Measurements from ENCODE around the gene RANBP9. TPM values are rescaled to one million over a fixed set of nuclear protein-coding genes. Genes with fewer than 3 reads are reported as not detected.

Gene RANBP9
- total RNA-seq, 1 donor from 2014 or later: 33.2 TPM

- no peaks in the 10 kb centered on the region for H3K27me3 ChIP-seq (ENCODE audit: low read depth)
- H3K4me1 ChIP-seq: peaks cover 47% of the 10 kb centered on the region
- TF ChIP-seq CTCF (IDR thresholded peaks at IDR 0.05; ENCODE audit: borderline replicate concordance): no peak
- intact Hi-C loops (cut with micrococcal nuclease): no loop called here
- H3K27ac ChIP-seq (replicated peaks): no peak overlapping the region
- DNase-seq: no peak
- H3K4me3 ChIP-seq: no peak overlapping the region
- H3K9me3 ChIP-seq (replicated peaks): no peaks in the 10 kb centered on the region
- H3K36me3 ChIP-seq: peaks cover 55% of the 10 kb centered on the region
These were observed 94.6 kb downstream of the RANBP9 start for GRCh38 chr6:13617066-13617465.

- Histone ChIP-seq H3K4me3 (peak overlapping the region; percentile 84), H3K27ac (replicated peaks) (peak overlapping the region; percentile 87), H3K36me3 (peaks cover 44% of the 10 kb centered on the region), H3K4me1 (peaks cover 51% of the 10 kb centered on the region), H3K9me3 (replicated peaks) (no peaks in the 10 kb centered on the region), H3K27me3 (ENCODE audit: low read depth) (no peaks in the 10 kb centered on the region)
- intact Hi-C loops (cut with micrococcal nuclease): no loop called here
- DNase-seq: peak; percentile 53
- TF ChIP-seq CTCF (IDR thresholded peaks at IDR 0.05; ENCODE audit: borderline replicate concordance): no peak
These were observed 95.9 kb downstream of the RANBP9 start for GRCh38 chr6:13615792-13616120.

DNA sequence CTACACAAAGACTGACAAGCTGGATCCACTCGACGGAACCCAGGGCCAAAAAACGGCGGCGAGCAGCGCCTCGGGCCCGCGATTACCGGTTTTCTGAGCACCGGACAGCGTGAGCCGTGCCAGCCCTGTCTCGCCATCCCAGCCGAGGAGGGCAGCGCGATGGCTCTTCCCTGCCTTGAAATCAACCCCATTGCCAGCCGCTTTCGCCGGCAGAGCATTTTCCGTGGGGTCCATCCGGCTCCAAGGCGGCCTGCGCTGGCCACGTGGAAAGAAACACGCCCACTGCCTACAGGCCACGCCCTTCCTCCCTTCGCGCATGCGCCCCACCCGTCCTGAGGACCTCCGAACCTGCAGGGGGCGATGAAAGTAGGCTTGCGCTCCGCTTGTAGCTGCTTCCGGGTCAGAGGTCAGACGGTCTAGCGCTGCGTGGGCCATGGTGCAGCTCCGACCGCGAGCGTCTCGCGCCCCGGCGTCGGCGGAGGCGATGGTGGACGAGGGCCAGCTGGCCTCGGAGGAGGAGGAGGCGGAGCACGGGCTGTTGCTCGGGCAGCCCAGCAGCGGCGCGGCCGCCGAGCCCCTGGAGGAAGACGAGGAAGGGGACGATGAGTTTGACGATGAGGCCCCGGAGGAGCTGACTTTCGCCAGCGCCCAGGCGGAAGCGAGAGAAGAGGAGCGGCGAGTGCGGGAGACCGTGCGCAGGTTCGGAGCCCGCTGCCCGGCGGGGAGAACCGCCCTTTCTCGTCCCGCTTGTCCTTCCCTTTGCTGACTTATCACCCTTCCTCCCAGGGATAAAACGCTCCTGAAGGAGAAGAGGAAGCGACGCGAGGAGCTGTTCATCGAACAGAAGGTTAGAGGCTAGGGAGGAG is 96.5 kb downstream of the RANBP9 start, which contains the start of gene NOL7:
Gene NOL7, plus strand, starts transcription at position 410 of the 866 bp plus-strand sequence. Its CDS starts 24 bp downstream, at position 434.
- Histone ChIP-seq H3K36me3 (peaks cover 41% of the 10 kb centered on the region), H3K4me1 (peaks cover 56% of the 10 kb centered on the region), H3K9me3 (replicated peaks) (no peaks in the 10 kb centered on the region), H3K4me3 (peak within 1 kb of the TSS; percentile 84), H3K27me3 (ENCODE audit: low read depth) (no peaks in the 10 kb centered on the region), H3K27ac (replicated peaks) (peak within 1 kb of the TSS; percentile 87)
- peak; percentile 91 for TF ChIP-seq CTCF (IDR thresholded peaks at IDR 0.05; ENCODE audit: borderline replicate concordance)
- intact Hi-C loops (cut with micrococcal nuclease): no loop called here
- peak; percentile 96 for DNase-seq

- H3K27ac ChIP-seq (replicated peaks): peak overlapping the region; percentile 87
- H3K36me3 ChIP-seq: peaks cover 36% of the 10 kb centered on the region
- no peaks in the 10 kb centered on the region for H3K9me3 ChIP-seq (replicated peaks)
- DNase-seq: peak; percentile 44
- peak overlapping the region; percentile 84 for H3K4me3 ChIP-seq
- H3K4me1 ChIP-seq: peaks cover 56% of the 10 kb centered on the region
- intact Hi-C loops (cut with micrococcal nuclease): no loop called here
- TF ChIP-seq CTCF (IDR thresholded peaks at IDR 0.05; ENCODE audit: borderline replicate concordance): no peak
- no peaks in the 10 kb centered on the region for H3K27me3 ChIP-seq (ENCODE audit: low read depth)
These were observed 97.3 kb downstream of the RANBP9 start for GRCh38 chr6:13614126-13614925.

DNA sequence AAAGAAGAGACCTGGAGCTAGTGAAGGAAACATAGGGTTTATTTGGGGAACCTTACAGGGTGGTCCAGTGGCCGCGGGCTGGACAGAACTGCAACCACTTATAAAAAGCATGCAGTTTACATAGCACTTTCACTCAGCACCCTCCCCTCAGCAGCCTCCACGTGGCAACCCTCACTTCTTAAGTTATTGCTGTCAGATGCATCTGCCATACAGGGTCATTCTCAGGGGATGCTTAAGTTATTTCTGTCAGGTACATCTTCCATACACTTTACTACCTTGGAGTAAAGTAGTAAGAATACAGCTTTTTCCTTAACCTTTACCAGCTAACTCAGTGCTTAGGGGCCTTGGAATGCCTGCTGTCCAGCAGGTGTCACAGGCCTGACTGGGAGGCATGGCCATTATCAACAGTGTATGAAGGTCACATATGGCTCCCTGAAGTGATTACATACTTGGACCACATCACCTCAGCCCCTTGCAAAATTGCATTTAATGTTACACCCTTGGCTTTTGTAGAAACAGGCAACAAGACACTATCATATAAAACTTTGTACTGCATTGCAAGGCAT is 98.5 kb downstream of the RANBP9 start:
- DNase-seq: no peak
- Histone ChIP-seq H3K4me1 (peaks cover 56% of the 10 kb centered on the region), H3K9me3 (replicated peaks) (no peaks in the 10 kb centered on the region), H3K4me3 (no peak overlapping the region), H3K36me3 (peaks cover 30% of the 10 kb centered on the region), H3K27me3 (ENCODE audit: low read depth) (no peaks in the 10 kb centered on the region), H3K27ac (replicated peaks) (peak overlapping the region; percentile 87)
- intact Hi-C loops (cut with micrococcal nuclease): no loop called here
- TF ChIP-seq CTCF (IDR thresholded peaks at IDR 0.05; ENCODE audit: borderline replicate concordance): no peak
